CD4-positive, alpha-beta T cell treated with Interleukin-4 for 1 hour (primary cell): ENCODE measurements around the gene COQ7.

ENCODE experiments used
- DNase-seq, 2 donors: peaks; one replicate each; pipeline ENCODE4 v3.0.0-alpha.2; 2020 to 2022

Gene COQ7

DNA sequence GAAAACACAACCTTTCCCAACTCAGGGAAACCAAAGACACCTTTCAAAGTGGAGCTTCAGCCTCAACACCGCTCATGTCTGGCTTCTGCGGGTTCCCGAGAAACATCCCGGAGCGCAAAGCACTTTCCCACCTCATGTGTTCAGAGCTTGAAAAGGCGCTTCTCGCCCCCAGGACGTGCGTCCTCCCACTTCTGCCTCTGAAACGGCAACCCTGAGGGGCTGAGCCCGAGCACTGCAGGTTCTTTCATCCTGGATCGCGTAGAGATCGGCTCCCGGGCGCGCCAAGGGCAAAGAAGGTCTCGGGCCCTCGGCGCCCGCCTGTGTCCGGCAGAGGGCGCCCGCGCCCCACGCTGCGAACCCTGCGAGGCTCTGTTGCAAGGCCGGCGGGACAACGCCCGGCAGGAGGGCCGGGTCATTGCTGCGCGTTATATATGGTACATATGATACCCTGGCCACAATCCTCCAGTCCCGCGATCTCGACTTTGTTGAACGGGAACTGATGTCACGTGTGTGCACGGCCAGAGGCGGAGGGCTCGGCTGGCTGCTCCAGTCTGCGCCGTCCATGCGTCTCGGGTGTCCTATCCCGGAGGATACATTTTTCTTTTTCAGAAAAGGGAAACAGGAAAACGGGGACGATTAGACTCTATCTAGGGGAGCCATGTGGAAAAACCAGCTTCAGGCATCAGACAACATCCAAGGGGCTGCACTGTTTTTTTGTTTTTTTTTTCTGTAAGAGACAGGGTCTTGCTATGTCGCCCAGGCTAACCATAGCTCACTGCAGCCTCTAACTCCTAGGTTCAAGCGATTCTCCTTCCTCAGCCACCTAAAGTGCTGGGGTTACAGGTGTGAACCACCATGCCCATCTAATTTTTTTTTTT lies 19.1 kb downstream of the COQ7 start:
- peak; percentile 76 to 81 for DNase-seq

DNA sequence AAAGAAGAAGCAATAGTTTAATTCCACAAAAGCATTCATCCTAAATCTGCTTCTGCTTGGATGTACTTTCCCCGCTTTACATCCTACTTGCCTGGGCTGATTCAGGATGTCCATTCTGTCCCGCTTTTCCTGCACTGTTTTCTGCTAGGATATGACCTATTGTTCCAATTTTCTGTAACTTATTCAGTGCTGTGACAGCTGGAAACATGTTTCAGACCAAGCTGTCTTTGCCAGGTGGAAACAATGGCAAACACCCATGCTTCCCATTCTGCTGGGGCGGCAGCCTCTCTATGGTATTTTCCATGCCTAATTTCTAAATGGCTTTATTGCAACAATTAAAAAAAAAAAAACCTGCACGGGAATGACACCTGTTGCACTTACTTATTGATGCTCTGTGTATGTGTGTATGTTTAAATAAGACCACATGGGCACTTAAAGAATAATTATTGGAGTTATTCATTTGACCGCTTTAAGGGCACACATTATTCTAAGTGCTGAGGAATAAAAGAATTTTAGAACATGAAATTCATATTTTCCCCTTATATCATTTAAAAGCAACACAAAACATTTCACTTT lies 21.0 kb downstream of the COQ7 start:
- no peak for DNase-seq

- no peak for DNase-seq
Observed at GRCh38 chr16:19089410-19089955, 22.1 kb downstream of the COQ7 start.

GRCh38 chr16:19090916-19091315 lies 23.5 kb downstream of the COQ7 start:
- DNase-seq: no peak

DNA sequence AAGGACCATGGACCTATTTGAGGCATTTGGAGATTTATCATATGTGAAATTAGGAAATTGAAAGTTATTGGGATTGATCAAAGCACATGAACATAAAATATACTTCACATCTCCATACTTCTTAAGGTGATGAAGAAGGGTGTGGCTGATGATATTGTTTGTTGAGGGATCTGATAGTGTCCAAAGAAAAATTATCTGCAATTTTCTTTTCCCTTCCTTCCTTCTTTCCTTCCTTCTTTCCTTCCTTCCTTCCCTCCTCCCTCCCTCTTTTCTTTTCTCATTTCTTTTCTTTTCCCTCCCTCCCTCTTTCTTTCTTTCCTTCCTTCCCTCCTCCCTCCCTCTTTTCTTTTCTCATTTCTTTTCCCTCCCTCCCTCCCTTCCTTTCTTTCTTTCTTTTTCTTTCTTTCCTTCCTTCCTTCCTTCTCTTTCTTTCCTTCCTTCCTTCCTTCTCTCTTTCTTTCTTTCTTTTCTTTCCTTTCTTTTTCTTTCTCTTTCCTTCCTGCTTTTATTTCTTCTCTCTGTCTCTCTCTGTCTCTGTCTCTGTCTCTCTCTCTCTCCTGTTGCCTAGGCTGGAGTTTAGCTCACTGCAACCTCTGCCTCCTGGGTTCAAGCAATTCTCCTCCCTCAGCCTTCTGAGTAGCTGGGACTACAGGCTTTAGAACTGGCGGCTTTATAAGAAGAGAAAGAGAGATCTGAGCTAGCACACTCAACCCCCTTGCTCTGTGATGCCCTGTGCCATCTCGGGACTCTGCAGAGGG lies 25.4 kb downstream of the COQ7 start:
- no peak for DNase-seq

- no peak for DNase-seq
Observed at GRCh38 chr16:19093631-19094541, 26.5 kb downstream of the COQ7 start.

- peak in 1 of 2 donors; percentile 30 for DNase-seq
Observed at GRCh38 chr16:19094542-19095365, 27.3 kb downstream of the COQ7 start.

GRCh38 chr16:19095654-19096053 lies 28.2 kb downstream of the COQ7 start:
- no peak for DNase-seq

DNA sequence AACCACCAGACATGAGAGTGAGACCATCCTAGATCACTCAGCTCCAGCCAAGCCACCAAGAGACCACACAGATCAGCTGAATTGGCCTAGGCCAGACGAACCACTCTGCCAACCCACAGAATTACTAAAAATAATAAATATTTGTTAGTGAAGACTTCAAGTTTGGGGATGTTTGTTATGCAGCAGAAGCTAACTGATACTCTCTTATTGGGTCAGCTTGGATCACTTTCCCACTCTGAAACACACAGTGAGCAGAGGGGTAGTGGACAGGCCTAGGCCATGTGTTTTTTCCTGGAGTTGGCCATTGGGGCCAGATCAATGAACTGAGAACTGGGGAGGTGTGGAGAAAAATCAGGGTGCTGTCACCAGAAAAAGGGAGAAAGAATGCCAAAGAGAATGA lies 30.8 kb downstream of the COQ7 start:
- no peak for DNase-seq

DNA sequence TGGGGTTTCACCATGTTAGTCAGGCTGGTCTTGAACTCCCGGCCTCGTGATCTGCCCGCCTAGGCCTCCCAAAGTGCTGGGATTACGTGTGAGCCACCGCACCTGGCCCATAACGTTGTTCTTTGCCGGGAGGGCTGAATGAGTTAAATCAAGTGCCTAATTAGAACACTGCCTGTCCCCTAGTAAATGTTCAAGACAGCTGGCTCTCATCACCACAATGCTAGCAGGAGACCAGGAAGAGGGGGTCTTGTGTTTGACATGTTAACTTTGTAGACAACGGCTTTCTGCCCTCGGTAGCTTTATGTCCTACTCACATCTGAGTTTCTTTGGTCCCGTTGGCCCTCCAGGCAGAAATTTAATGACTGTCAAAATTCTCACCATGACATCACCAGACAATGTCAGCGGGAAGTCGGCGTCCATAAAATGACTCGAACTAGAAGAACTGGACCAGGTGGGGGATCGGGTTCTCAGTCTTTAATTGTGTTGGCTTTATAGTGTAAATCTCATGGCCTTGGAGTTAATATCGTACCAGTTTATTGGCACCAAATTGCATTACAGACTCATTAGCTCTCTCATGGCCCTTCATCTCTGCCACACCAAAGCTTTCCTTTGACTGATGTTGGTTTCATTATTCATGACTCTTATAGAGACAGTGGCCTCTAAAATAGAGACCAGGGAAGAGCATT lies 34.9 kb downstream of the COQ7 start:
- DNase-seq: no peak

DNA sequence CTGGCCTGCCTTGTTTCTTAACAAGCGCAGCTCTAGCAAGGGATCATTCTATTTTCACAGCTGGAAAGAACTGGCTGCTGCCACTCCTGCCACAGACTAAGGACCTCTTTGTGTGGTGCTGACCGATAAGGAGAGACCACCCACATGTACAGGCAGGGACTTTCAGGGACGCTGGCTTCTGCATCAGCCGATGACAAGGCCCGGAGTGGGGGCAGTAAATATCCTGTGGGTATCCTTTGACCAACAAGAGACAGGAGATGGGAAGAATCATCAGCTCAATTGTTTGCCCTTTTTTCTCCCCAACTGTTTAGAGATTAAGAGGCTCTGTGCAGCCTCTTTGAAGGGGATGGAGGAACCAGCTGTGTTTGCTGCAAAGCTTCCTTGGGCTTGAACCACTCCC lies 37.2 kb downstream of the COQ7 start:
- no peak for DNase-seq

- DNase-seq: no peak
Observed at GRCh38 chr16:19105131-19105530, 37.7 kb downstream of the COQ7 start.

- no peak for DNase-seq
Observed at GRCh38 chr16:19105891-19106624, 38.6 kb downstream of the COQ7 start.

- DNase-seq: no peak
Observed at GRCh38 chr16:19106625-19107020, 39.2 kb downstream of the COQ7 start.

- DNase-seq: no peak
Observed at GRCh38 chr16:19108409-19109287, 41.2 kb downstream of the COQ7 start.

GRCh38 chr16:19109288-19109664 lies 41.9 kb downstream of the COQ7 start:
- DNase-seq: no peak

- no peak for DNase-seq
Observed at GRCh38 chr16:19110537-19111360, 43.3 kb downstream of the COQ7 start.

- no peak for DNase-seq
Observed at GRCh38 chr16:19112099-19112407, 44.6 kb downstream of the COQ7 start.
